B cell (primary cell): Measurements from ENCODE around the gene YWHAG.

Source experiments
- EZH2 ChIP-seq: IDR thresholded peaks from 2 replicates; pipeline ENCODE4 v1.6.1; 2012; ENCODE audit warnings: borderline replicate concordance, low read depth, mild to moderate bottlenecking, moderate library complexity, low read length; ENCODE audit not compliant: insufficient read depth, poor library complexity, severe bottlenecking
- TF ChIP-seq, protein P1 (sequence below): fragments of 200-600 bp; IDR thresholded peaks from one replicate; pipeline ENCODE4 v1.8.0; 2022; ENCODE audit warnings: antibody characterized with exemption, mild to moderate bottlenecking

DNA sequence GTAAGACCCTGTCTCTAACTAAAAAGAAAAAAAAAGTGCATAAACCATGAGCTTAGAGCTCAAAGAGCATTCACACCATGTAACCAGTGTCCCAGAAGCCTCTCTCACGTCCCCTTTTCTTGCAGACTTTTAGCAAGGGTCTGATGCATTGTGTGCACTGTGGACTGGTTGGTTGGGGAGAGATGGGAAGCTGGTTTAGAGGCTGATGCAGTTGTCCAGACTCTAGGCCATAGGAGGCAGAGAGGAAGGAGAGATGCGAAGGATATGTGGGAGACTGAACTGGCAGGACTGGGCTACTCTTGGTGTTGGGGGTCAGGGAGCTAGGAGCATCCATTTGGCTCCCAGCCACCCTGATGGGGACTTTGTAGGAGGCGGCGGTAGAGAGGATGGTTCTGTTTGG lies 48.9 kb upstream of the YWHAG start:
- TF ChIP-seq, protein P1, sequence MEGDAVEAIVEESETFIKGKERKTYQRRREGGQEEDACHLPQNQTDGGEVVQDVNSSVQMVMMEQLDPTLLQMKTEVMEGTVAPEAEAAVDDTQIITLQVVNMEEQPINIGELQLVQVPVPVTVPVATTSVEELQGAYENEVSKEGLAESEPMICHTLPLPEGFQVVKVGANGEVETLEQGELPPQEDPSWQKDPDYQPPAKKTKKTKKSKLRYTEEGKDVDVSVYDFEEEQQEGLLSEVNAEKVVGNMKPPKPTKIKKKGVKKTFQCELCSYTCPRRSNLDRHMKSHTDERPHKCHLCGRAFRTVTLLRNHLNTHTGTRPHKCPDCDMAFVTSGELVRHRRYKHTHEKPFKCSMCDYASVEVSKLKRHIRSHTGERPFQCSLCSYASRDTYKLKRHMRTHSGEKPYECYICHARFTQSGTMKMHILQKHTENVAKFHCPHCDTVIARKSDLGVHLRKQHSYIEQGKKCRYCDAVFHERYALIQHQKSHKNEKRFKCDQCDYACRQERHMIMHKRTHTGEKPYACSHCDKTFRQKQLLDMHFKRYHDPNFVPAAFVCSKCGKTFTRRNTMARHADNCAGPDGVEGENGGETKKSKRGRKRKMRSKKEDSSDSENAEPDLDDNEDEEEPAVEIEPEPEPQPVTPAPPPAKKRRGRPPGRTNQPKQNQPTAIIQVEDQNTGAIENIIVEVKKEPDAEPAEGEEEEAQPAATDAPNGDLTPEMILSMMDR: no peak
- no peak for TF ChIP-seq EZH2
